Panc1 (cell line): ENCODE results near the gene MARCHF9. TPM values are rescaled to one million over a fixed set of nuclear protein-coding genes. Genes with fewer than 3 reads are reported as not detected.

Experiments used
- ATAC-seq: fragments of 200-7000 bp; cut with Tn5 transposase; 2 replicates; pipeline ENCODE4 v1.9.1; 2020; ENCODE audit warnings: mild to moderate bottlenecking, moderate library complexity
- BruUV-seq: library from RNA; stranded (reverse); fragments of 400-500 nt; replicated peaks from 2 replicates; lab custom pipeline; 2021; lab: Mats Ljungman, UMichigan
- CTCF ChIA-PET: fragments of 300-600 bp; sonication (Branson Sonifier 250); formaldehyde crosslinking; loops from one replicate; lab custom pipeline; 2022; ENCODE audit warnings: antibody characterized with exemption; lab: Charles Lee
- POLR2A ChIA-PET: fragments of 300-600 bp; sonication (Branson Sonifier 250); formaldehyde crosslinking; loops from one replicate; lab custom pipeline; 2022; ENCODE audit warnings: antibody characterized with exemption; lab: Charles Lee
- DNase-seq: peaks from one replicate; pipeline ENCODE4 v3.0.0-alpha.2; 2010; ENCODE audit warnings: low read depth, low spot score
- H3K27ac ChIP-seq: 2 replicates; pipeline ENCODE4 v1.5.1; 2011; ENCODE audit warnings: mild to moderate bottlenecking, low read length, inconsistent platforms
- H3K27me3 ChIP-seq: fragments of 200-500 bp; sonication (Bioruptor generic); 2 replicates; pipeline ENCODE4 v1.6.0; 2014; ENCODE audit warnings: low read length, inconsistent platforms; ENCODE audit not compliant: control insufficient read depth, insufficient read depth
- H3K36me3 ChIP-seq: fragments of 200-500 bp; sonication (Bioruptor generic); 2 replicates; pipeline ENCODE4 v1.5.1; 2014; ENCODE audit warnings: inconsistent platforms, mild to moderate bottlenecking, low read length, moderate library complexity; ENCODE audit not compliant: control insufficient read depth, insufficient read depth
- H3K4me1 ChIP-seq: 2 replicates; pipeline ENCODE4 v1.5.1; 2011; ENCODE audit warnings: inconsistent platforms, mild to moderate bottlenecking, low read length, moderate library complexity; ENCODE audit not compliant: control insufficient read depth, insufficient read depth
- H3K4me3 ChIP-seq, 2 experiments: 2 replicates each; pipeline ENCODE4 v1.5.1; 2011 to 2012; ENCODE audit warnings: low read depth in 2 of 2, low read length in 2 of 2, mild to moderate bottlenecking in 2 of 2, inconsistent platforms in 1 of 2, moderate library complexity in 1 of 2
- H3K9me3 ChIP-seq: fragments of 200-500 bp; sonication (Bioruptor generic); 2 replicates; pipeline ENCODE4 v1.5.1; 2014; ENCODE audit warnings: low read depth, mild to moderate bottlenecking, inconsistent platforms, low read length, moderate library complexity; ENCODE audit not compliant: control insufficient read depth, insufficient read depth
- CTCF ChIP-seq: fragments of 450-650 bp; IDR thresholded peaks from 2 replicates; pipeline ENCODE4 v1.5.1; 2017; ENCODE audit warnings: mild to moderate bottlenecking
- POLR2AphosphoS5 ChIP-seq: IDR thresholded peaks from 2 replicates; pipeline ENCODE4 v1.6.1; 2012; ENCODE audit warnings: mild to moderate bottlenecking, low read depth, low read length, moderate library complexity
- SIN3A ChIP-seq: IDR thresholded peaks from 2 replicates; pipeline ENCODE4 v1.6.1; 2012; ENCODE audit warnings: low read depth, mild to moderate bottlenecking, low read length, moderate library complexity, borderline replicate concordance; ENCODE audit not compliant: insufficient read depth
- TCF7L2 ChIP-seq: IDR thresholded peaks from 2 replicates; pipeline ENCODE4 v1.6.1; 2011; ENCODE audit warnings: mild to moderate bottlenecking, low read depth, low read length, inconsistent platforms
- in situ Hi-C: cut with HindIII; loops from 2 replicates; pipeline ENCODE4 v1.10.0; 2016; ENCODE audit warnings: low sequenced_read_pairs, low pct_unique_long_range_greater_than_20kb
- intact Hi-C: fragments of 100-400 bp; cut with micrococcal nuclease; formaldehyde crosslinking; loops from one replicate; pipeline ENCODE4 v1.10.0; 2022; ENCODE audit not compliant: unreplicated experiment
- total RNA-seq: library from RNA; stranded (reverse); gene quantifications from one replicate; pipeline ENCODE4 v1.2.1, GENCODE V29; 2021; ENCODE audit not compliant: unreplicated experiment
- TF ChIP-seq, protein P1 (sequence below), 2 experiments: IDR thresholded peaks; 2 replicates each; pipeline ENCODE4 v1.6.1; 2011 to 2012; ENCODE audit warnings: low read depth in 2 of 2, control low read depth in 1 of 2, low read length in 1 of 2, mild to moderate bottlenecking in 1 of 2, moderate library complexity in 1 of 2; ENCODE audit not compliant: insufficient read depth in 1 of 2

MARCHF9 gene
- total RNA-seq, 1 experiment from 2014 or later = 2.3 TPM

DNA sequence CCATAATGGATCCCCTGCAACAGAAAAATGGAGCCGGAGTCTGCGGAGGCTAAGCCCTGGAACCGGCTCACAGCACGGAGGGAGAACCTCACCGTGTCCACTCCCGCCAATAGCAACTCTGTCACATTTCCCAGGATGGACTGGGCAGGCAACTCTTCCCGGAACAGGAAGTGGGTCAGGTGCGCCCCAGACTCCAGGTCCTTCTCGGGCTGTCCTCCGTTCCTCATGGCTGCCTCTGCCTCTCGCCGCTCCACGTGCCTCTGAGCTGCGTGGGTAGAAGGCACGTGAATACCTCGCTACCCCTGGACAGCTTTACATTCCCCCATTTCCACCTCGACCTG is 9.7 kb downstream of the MARCHF9 start:
- ATAC-seq (no peak), DNase-seq (no peak)
- ChIA-PET CTCF (no interaction called here), POLR2A (no interaction called here)
- Histone ChIP-seq H3K36me3 (no peaks in the 10 kb centered on the region; the same call in 1 of the 2 replicates), H3K27me3 (peaks cover 4% of the 10 kb centered on the region; the same call in 1 of the 2 replicates), H3K4me3 (peak overlapping the region; percentile 37 to 57), H3K27ac (peak overlapping the region; percentile 64), H3K4me1 (peaks cover 15% of the 10 kb centered on the region), H3K9me3 (no peaks in the 10 kb centered on the region)
- in situ Hi-C loops = no loop called here
- TF ChIP-seq SIN3A (no peak), POLR2AphosphoS5 (no peak), CTCF (no peak), TCF7L2 (no peak)
- TF ChIP-seq, protein P1, sequence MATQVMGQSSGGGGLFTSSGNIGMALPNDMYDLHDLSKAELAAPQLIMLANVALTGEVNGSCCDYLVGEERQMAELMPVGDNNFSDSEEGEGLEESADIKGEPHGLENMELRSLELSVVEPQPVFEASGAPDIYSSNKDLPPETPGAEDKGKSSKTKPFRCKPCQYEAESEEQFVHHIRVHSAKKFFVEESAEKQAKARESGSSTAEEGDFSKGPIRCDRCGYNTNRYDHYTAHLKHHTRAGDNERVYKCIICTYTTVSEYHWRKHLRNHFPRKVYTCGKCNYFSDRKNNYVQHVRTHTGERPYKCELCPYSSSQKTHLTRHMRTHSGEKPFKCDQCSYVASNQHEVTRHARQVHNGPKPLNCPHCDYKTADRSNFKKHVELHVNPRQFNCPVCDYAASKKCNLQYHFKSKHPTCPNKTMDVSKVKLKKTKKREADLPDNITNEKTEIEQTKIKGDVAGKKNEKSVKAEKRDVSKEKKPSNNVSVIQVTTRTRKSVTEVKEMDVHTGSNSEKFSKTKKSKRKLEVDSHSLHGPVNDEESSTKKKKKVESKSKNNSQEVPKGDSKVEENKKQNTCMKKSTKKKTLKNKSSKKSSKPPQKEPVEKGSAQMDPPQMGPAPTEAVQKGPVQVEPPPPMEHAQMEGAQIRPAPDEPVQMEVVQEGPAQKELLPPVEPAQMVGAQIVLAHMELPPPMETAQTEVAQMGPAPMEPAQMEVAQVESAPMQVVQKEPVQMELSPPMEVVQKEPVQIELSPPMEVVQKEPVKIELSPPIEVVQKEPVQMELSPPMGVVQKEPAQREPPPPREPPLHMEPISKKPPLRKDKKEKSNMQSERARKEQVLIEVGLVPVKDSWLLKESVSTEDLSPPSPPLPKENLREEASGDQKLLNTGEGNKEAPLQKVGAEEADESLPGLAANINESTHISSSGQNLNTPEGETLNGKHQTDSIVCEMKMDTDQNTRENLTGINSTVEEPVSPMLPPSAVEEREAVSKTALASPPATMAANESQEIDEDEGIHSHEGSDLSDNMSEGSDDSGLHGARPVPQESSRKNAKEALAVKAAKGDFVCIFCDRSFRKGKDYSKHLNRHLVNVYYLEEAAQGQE (IDR thresholded peaks at IDR 0.05; ENCODE audit: insufficient read depth in 1 of 2, low read depth in 2 of 2, low read length in 1 of 2) = no peak
- no TSS peak for BruUV-seq
- intact Hi-C loops = no loop called here

GRCh38 chr12:57765003-57765697 is 10.2 kb downstream of the MARCHF9 start:
- in situ Hi-C loops = no loop called here
- ChIA-PET CTCF (no interaction called here), POLR2A (no interaction called here)
- BruUV-seq = no TSS peak
- intact Hi-C loops = no loop called here
- peak; percentile 74 for ATAC-seq
- peaks cover 15% of the 10 kb centered on the region for H3K4me1 ChIP-seq
- peaks cover 4% of the 10 kb centered on the region; the same call in 1 of the 2 replicates for H3K27me3 ChIP-seq
- H3K4me3 ChIP-seq = peak overlapping the region; percentile 37 to 57
- peak overlapping the region; percentile 64 for H3K27ac ChIP-seq
- no peaks in the 10 kb centered on the region for H3K9me3 ChIP-seq
- TF ChIP-seq CTCF (peak; percentile 89), POLR2AphosphoS5 (no peak)
- TF ChIP-seq, protein P1 (IDR thresholded peaks at IDR 0.05; ENCODE audit: insufficient read depth in 1 of 2, low read depth in 2 of 2, low read length in 1 of 2) = 0 out of 4 replicates have a peak, but pooled peaks of 1 of the 2 experiments have one; percentile 14
- no peaks in the 10 kb centered on the region; the same call in 1 of the 2 replicates for H3K36me3 ChIP-seq
- no peak for DNase-seq
